DMS153 (cell line): Measurements from ENCODE around the gene ZNF264.
"Not testable (repeated sequence)": the region's sequence is repeated elsewhere in the genome, so short reads cannot be mapped to it uniquely, and the experiment has no call there.

Experiments
- DNase-seq: peaks from one replicate; lab custom pipeline; 2025; lab: John Stamatoyannopoulos, UW

The ZNF264 gene

DNA sequence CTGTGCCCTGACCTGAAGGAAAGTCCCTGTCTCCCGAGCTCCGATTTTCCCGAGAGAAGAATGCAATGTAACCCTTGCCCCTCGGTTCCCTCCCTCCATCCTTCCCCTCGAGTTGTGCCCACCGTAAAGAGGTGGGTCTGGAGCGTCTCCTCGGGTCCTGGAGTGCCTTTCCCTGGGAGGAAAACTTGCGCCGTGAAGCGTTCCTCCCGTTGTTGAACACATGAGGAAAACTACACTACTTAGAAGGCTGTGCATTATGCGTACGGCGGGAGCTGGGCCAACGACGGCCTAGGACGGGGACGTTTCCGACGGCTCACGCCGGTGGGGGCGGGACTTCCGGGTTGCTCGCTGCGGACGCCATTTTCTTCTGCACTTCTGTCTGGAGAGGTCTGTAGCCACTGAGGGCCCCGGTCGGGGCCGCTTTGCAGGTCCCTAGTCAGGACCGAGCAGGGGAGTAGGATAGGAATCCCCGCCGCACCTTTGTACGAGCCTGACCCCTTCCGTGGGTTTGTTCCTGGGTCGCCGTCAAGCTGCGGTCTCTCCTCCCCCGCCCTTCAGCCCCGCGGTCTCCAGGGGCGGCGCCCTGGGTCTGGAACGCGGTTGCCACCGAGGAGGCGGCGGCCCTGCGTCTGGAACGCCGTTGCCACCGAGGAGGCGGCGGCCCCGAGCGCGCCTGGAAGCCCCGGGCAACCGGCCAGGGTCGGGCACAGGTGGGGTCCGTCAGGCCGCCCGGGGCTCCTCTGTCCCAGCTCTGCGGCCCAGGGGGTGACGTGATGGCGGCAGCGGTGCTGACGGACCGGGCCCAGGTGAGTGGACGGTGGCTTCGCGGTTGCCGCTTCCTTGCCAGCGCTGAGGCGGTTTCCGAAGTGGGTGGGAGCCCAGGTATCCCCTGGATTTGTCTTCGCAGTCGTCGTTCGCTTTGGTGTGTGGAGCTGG, at the start of gene ZNF264:
ZNF264 (plus strand) TSS at position 360 of the 936 bp plus-strand sequence; CDS start at position 774, 414 bp downstream.
- DNase-seq, result peak; percentile 22

DNA sequence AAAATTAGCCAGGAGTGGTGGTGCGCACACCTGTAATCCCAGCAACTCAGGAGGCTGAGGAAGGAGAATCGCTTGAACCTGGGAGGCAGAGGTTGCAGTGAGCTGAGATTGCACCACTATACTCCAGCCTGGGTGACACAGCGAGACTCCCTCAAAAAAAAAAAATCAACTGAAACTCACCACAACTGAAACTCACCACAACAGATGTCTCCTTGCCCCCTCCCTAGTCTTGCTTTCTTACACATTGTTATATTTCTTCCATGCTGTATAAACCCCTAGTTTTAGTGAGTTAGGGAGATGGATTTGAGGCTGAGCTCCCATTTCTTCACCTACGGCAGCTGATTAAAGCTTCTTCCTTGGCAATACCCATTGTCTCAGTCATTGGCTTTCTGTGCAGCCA, 49.6 kb upstream of the ZNF264 start:
- no peak for DNase-seq

DNA sequence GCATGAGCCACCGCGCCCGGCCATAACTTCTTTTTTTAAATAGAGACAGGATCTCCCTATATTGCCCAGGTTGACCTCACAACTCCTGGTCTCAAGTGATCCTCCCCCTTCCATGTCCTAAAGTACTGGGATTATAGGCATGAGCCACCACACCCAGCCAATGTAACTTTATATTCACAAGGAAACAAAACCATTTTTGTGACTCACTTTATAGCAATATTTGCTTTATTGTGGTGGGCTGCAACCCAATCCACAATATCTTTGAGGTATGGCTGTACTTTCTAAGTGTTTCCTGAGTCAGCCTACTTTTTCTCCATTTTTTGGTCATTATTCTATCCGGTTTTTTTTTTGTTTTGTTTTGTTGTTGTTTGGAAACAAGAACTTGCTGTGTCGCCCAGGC, 38.4 kb upstream of the ZNF264 start:
- no peak for DNase-seq

DNA sequence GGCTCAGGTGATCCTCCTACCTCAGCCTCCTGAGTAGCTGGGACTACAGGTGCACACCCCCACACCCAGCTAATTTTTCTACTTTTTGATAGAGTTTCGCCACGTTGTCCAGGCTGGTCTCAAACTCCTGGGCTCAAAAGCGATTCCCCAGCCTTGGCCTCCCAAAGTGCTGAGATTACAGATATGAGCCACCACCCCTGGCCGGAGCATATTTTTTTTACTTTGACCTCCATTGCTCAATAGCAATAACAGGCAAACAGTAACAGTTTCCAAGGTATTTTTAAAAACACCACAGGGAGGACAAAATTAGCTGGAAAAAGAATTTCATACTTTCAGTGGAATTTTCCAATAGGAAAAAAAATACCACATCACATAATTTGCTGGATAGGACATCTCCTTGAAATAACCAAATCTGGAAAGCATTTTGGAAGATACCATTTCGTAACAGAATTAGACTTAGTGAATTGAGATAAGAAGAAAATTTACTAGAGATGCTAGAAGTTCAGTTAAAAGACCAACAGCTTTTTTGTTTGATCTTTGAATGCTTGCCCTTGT, 29.2 kb upstream of the ZNF264 start:
- DNase-seq, result no peak

DNA sequence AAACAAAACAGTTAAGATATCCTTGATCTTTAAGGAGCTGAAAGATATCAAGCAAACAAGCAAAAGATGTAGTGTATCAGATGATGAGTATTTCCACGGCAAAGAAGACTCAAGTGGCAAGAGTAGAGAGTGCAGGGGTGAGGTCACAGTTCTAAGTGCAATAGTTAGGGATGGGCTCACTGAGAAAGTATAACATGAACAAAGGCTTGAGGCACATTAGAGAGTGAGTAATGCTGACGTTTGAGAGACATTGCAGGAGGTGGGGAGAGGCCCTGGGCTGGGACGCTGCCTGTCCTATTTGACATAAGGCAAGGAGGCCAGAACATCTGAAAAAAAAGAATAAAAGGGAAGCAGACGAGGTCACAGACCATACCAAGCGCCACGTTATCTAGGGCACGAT, 25.5 kb upstream of the ZNF264 start:
- DNase-seq, result no peak

DNA sequence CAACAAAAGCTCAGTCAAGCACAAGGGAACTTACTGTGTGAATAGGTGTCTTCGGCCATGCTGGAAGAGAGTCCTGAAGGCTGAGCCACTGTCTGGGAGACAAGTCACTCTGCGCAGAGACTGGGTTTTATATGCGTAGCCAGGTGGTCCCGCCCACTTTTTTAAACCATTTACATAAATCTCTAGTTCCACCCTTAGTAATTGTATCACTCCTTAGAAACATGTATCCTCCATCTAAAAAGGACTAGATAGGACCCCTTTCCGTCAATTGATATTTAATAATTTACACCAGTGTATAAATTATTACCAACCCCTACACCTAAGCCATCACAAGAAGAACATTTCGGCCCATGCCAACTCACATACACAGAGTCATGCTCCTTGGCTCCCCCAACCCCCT, 23.9 kb upstream of the ZNF264 start, which contains the start of gene DUXA:
DUXA (minus strand) TSS at position 101 of the 400 bp plus-strand sequence; CDS start at position 59, 42 bp downstream.
- no peak for DNase-seq

DNA sequence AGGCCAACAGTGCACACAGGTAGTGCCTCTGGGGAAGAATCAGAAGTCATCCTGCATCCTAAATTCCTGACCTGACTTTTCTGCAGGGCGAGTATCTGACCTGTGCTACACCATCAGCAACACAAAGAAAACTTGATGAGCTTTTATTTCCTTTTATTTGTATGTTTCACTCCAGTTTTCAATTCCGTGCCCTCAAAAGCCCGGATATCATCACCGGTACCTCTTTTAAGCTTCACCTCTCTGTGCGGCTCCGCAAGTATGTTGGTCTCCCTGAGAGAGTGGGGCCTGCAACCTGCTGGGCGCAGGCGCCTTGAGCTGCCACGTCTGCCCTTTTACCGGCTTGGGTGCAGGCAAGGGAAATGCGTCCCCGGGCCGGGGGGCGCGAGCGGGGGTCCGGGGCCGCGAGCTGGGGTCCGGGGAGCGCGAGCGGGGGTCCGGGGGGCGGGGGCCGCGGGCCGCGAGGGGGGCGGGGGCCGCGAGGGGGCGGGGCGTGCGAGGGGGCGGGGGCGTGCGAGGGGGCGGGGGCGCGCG, 19.7 kb upstream of the ZNF264 start:
- DNase-seq, result no peak

DNA sequence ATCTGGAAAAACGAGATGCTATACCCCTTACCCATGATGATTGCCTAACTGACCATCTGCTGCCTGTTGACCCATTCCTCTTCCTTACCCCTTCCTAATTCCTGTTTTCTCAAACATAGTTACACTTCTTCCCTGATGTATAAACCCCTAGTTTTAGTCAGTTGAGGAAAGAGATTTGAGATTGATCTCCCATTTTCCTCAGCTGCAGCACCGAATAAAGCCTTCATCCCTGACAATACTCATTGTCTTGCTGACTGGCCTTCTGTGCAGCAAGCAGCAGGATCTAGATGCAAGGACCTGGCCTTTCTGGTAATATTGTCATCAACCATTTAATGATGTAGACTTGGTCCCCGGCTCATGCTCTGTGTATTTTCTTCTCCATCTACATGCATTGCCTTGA, 999 bp upstream of the ZNF264 start:
- DNase-seq, result no peak

DNA sequence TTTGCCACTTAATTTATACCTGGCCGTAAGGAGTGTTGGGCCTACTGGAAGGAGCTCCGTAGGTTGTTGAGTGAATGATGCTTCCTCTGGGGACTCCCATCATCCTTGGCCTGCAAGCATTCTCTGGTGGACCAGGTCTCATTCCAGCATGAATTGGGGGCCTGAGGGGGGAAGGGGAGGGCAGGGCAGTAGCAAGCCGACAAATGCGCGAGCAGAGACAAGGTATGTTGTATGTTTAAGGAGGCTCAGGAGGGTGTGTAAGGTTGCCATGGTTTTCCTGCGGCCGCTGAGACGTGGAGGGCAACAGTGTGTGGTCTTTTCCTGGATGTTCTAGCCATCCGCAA, 749 bp downstream of the ZNF264 start:
- DNase-seq, result no peak

DNA sequence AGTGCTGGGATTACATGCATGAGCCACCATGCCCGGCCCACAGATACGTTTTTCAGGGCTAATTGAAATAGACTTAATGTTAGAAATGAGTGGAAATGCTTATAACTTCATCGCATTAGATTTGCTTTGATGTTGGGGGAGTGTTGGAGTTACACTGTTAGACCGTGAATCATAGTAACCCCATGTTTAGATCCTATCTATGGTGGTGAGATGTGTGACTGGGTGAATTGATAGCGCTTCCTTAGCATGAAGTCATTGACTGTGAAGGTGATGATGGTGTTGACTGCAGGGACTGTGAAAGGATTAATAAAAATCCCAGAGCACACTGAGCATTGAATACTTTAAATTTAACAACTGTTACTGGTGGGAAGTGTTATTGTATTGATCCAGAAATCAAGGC, 1.7 kb downstream of the ZNF264 start:
- no peak for DNase-seq

DNA sequence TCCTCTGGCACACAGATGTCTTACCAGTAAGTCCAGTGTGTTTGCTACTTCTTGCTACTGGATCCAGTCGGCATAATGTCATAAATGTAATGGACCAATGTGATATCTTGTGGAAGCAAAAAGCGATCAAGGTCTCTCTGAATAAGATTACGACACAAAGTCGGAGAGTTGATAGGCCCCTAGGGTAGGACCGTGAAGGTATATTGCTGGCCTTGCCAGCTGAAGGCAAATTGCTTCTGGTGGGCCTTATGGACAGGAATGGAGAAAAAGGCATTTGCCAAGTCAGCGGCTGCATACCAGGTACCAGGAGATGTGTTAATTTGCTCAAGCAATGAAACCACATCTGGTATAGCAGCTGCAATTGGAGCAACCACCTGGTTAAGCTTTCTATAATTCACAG, 6.6 kb downstream of the ZNF264 start:
- not testable (repeated sequence) for DNase-seq

DNA sequence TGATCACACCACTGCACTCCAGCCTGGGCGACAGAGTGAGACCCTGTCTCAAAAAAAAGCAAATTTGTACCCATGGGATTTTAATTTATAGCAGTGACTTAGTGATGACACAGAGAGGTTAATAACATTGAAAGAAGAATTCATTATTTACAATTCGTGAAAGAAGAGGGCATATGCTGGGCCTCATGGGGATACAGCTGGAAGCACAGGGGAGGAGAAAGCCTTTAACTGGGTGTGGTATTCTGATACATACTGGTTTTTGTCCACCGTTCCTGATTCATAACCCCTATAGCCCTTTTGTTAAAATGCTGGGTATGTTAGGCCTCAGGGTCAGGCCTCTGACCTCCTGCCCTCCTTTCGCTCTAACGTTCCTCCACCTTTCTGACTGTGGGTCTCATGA, 10.9 kb downstream of the ZNF264 start:
- no peak for DNase-seq

DNA sequence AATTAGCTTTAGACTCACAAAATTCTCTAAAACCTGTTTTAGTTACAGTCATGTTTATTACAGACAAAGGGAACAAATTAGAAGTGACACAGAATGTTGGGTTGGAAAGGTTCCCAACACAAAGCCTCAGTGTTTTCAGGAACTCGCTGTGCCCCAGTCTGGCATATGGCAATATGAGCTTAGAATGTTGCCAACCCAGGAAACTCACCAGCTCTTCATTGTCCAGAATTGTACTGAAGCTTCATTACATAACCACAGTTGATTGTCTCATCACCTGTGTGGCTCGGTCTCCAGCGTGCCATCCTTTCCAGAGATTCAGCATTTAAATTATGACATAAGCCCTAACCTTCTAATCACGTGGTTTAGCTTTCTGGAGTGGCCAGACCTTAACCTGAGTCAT, 19.1 kb downstream of the ZNF264 start:
- DNase-seq, result no peak

DNA sequence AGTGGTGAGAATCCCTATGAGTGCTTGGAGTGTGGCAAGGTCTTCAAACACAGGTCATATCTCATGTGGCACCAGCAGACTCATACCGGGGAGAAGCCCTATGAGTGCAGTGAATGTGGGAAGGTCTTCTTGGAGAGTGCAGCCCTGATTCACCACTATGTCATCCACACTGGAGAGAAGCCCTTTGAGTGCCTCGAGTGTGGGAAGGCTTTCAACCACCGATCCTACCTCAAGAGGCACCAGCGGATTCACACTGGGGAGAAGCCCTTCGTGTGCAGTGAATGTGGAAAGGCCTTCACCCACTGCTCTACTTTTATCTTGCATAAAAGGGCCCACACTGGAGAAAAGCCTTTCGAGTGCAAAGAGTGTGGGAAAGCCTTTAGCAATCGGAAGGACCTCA, 20.8 kb downstream of the ZNF264 start:
- DNase-seq, result no peak

DNA sequence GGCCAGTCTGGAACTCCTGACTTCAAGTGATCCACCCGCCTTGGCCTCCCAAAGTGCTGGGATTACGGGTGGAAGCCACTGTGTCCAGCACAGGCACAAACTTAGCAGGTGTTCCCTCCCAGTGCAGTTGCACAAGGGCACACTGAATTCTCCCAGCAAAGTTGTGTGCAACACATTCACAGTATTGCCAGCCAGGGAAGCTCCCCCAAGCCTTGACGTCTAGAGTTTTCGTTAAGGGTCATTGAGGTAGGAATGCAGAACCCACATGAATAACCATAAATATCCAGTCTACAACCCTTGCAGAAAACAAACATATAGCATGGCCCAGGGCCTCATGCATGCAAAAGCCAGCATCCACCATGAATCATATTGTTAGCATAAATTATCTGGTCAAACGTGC, 36.2 kb downstream of the ZNF264 start:
- DNase-seq, result no peak

DNA sequence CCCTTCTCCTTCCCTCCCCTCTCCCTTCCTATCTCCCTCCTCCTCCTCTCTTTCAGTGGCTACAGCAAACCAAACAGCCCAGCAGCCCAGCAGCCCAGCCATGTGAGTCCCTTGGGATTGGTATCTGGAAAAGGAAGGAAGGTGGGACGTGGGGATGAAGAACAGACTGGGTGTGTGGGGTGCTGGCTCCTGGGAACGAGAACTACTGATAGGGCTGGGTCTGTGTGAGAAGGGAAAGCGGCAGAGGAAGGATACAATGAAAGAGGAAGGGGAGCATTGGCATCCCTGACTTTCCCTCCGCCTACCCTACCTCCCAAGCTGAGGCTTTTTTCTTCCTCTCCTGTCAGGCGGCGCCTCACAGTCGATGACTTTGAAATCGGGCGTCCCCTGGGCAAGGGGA, 40.4 kb downstream of the ZNF264 start:
- no peak for DNase-seq

DNA sequence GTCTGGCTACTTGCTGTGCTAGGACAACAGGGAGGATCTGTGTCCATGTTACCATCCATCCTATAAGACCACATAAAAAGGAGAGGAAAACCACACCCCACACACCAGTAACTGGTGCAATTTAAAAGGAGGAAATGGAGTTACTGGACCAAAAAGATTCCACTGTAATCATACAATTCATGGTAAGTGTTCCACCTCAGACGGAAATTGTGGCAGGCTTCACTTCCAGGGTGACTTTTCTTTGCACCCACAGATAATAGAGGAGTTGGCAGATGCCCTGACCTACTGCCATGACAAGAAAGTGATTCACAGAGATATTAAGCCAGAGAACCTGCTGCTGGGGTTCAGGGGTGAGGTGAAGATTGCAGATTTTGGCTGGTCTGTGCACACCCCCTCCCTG, 41.9 kb downstream of the ZNF264 start:
- no peak for DNase-seq

DNA sequence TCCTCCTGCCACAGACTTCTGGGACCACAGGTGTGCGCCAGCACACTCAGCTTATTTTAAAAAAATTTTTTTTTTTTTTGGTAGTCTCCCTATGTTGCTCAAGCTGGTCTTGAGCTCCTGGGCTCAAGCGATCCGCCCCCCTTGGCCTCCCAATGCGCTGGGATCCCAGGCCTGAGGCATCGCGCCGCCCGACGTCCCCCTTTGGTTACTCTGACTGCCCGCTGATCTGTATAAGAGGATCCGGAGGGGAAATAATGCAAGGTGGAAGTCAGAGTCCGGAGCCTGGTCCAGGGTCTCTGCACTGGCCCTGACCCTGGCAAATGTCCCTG, 48.6 kb downstream of the ZNF264 start:
- DNase-seq, result no peak

DNA sequence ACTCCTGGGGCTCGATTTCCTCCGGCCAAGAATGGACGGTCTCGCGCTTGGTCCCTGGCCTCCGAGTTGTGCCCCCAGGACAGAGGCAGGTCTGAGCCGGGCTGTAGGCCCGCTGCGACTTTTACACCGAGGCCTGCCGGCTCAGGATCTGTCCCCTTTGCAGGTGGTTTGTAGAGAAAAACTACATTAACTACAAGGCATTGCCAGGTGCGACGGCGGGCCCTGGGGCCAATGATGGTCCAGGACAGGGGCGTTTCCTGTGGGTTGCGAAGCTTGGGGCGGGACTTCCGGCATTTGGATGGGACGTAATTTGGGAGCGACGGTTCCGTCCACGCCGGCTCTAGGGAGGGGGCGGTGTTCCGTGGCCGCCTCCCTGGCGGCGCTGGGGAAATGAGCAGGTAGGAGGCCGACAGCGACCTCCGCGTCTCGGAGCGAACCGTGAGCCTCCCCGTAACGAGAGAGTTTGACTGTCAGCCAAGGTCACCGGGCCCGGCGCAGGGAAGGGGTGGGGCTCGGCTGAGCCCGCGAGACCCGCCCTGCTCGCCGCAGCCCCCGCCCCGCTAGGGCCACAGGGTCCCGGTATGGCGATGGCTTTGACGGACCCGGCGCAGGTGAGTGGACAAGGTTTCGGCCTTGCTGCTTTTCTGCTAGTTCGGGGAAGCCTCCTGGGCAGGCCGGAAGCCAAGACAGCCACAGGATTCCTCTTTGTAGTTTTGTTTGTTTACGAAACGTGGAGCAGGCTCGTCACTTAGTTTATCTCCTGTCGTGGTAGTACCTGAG, 49.2 kb downstream of the ZNF264 start, which contains the start of gene ZNF805:
ZNF805 (plus strand) TSS at position 322 of the 780 bp plus-strand sequence; CDS start at position 582, 260 bp downstream.
- DNase-seq, result peak; percentile 88

DNA sequence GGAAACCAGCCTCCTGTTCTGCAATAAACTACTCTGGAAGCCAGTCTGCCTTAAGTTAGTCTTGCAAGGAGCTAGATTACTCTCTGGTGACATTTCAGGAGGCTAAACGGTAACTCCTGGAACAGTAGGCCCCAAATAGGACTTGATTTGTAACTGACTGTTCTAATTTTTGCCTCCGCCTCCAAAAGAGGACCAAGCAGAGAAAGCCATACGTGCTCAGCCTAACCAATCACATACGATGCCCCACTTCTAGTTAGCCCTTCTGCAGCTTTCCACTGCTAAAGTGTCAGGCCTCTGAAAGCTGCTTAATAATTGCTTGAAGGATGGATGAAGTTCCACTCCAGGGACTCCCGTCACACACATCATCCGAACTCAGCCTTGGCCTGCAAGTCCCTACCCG, 49.9 kb downstream of the ZNF264 start:
- no peak for DNase-seq

DNA sequence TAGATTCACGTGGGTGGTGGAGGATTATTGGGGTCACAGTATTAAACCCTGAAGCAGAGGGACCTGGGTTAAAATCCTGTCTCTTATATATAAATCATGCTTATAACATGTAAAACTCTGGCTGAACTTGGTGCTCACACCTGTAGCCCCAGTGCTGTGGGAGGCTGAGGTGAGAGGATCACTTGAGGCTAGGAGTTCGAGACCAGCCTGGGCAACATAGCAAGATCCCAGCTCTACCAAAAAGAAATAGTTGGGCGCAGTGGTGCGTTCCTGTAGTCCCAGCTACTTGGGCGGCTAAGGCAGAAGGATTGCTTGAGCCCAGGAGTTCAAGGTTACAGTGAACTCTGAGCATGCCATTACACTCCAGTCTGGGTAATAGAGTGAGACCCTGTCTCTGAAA, 51.5 kb downstream of the ZNF264 start:
- no peak for DNase-seq

DNA sequence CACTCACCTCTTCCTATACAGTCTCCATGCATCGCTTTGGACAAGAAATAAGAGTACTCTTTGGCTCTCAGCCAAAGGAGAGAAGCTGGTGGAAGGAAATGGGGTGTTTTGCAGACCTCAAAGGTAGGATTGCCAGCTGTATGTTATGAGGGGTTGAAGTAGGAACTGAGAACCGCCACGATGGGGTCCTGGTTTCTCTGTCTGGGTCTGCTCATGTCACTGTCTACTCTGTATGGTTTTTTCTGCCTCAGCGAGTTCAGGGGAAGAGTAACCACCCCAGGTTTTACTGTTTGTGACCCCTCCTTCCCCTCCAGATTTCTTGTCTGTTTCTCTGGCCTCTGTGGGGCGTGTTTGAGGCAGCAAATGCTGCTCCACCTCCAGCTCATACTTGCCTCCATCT, 53.2 kb downstream of the ZNF264 start:
- DNase-seq, result no peak

DNA sequence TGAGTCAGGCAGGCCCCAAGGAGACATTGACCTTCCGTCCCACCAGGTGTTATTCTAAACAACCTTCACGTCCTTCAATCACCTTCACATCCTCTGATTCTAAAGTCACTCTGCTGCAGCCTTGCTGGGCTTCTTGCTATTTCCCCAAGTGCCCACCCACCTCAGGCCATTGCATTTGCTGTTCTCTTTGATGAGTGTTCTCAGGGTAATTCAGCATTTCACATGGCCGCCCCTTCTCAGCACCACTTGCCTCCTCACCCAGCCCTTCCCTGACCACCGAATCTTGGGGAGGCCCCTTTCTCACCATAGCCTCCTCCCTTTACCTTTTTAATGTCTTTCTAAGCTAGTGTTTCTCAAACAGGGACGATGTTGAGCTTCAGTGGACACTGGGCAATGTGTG, 53.8 kb downstream of the ZNF264 start:
- no peak for DNase-seq
